ENCODE data around the gene FBXO5. TPM values are rescaled to one million over a fixed set of nuclear protein-coding genes. Genes with fewer than 3 reads are reported as not detected.
A peak's percentile ranks its signal among the peaks of the same experiment; 100 is the strongest.
"Not testable (repeated sequence)": the region's sequence is repeated elsewhere in the genome, so short reads cannot be mapped to it uniquely, and the experiment has no call there.

Gene FBXO5
- polyA plus RNA-seq, 1 of the 3 experiments (the other 2 are of a cell fraction) = 12.5 TPM

GRCh38 chr6:153000243-153000642, 17.4 kb upstream of the FBXO5 start:
- ChIA-PET POLR2A (interaction anchor here (2.0 kb wide), 1 partner anchor 17 kb away, joined by 11 read pairs; the partner anchor contains the start of gene FBXO5), CTCF (interaction anchor here (1.5 kb wide), 1 partner anchor 9 kb away, joined by 3 read pairs; no protein-coding TSS in a partner anchor)
- H3K9me3 ChIP-seq = no peaks in the 10 kb centered on the region
- H3K9ac ChIP-seq = peak overlapping the region; percentile 89; the same call in 1 of the 2 replicates
- peak overlapping the region; percentile 80; the same call in 1 of the 2 replicates for H3K4me2 ChIP-seq
- no peaks in the 10 kb centered on the region for H3K27me3 ChIP-seq (ENCODE audit: insufficient read depth)
- H3K4me1 ChIP-seq (ENCODE audit: control insufficient read depth in 1 of 2, insufficient read depth in 2 of 2, low read depth in 1 of 2, low read length in 1 of 2) = peaks cover 0 to 13% of the 10 kb centered on the region in 2 experiments; a peak in 2 of 4 replicates
- H3K79me2 ChIP-seq (ENCODE audit: insufficient read depth) = peaks cover 93% of the 10 kb centered on the region
- TF ChIP-seq IRF3 (IDR thresholded peaks at IDR 0.05; ENCODE audit: low read depth, low read length) (no peak), FOXJ3 (CRISPR knock-in tag; IDR thresholded peaks at IDR 0.05) (no peak), EP300 (IDR thresholded peaks at IDR 0.05; ENCODE audit: borderline replicate concordance in 1 of 2, low read depth in 1 of 2, low read length in 1 of 2) (no peak), NRF1 (IDR thresholded peaks at IDR 0.05; ENCODE audit: low read depth, low read length) (no peak), SMC3 (IDR thresholded peaks at IDR 0.05; ENCODE audit: low read depth, low read length) (no peak), RAD21 (IDR thresholded peaks at IDR 0.05; ENCODE audit: low read length) (no peak)
- H3K4me3 ChIP-seq (ENCODE audit: low read depth in 2 of 2, low read length in 1 of 2) = peak overlapping the region in 1 of 2 experiments; percentile 15; a peak in 1 of 4 replicates
- H3K36me3 ChIP-seq (replicated peaks in 1 of 2; ENCODE audit: control insufficient read depth in 1 of 2, insufficient read depth in 2 of 2, low read length in 1 of 2) = peaks cover 37 to 47% of the 10 kb centered on the region in 2 experiments
- no peaks in the 10 kb centered on the region for H3K9me2 ChIP-seq
- no peak overlapping the region for H3K27ac ChIP-seq (ENCODE audit: low read depth in 2 of 2, low read length in 1 of 2)
- H3F3A ChIP-seq (replicated peaks; ENCODE audit: insufficient read depth) = peaks cover 44% of the 10 kb centered on the region
- no peak for DNase-seq
- no peak overlapping the region for H2AFZ ChIP-seq (ENCODE audit: low read depth)
- peaks cover 33% of the 10 kb centered on the region for H4K20me1 ChIP-seq (ENCODE audit: insufficient read depth)

- peak overlapping the region; percentile 37 for H3K4me2 ChIP-seq
- H3K36me3 ChIP-seq (replicated peaks in 1 of 2; ENCODE audit: control insufficient read depth in 1 of 2, insufficient read depth in 2 of 2, low read length in 1 of 2) = peaks cover 44 to 54% of the 10 kb centered on the region in 2 experiments
- H3K9ac ChIP-seq; H3K9me2 ChIP-seq; DNase-seq; H3K9me3 ChIP-seq; H2AFZ ChIP-seq (ENCODE audit: low read depth); CTCF ChIA-PET; H3K27me3 ChIP-seq (ENCODE audit: insufficient read depth); H3K27ac ChIP-seq (ENCODE audit: low read depth in 2 of 2, low read length in 1 of 2); H3K4me3 ChIP-seq (ENCODE audit: low read depth in 2 of 2, low read length in 1 of 2): not testable (repeated sequence)
- peaks cover 0 to 13% of the 10 kb centered on the region in 2 experiments; a peak in 2 of 4 replicates for H3K4me1 ChIP-seq (ENCODE audit: control insufficient read depth in 1 of 2, insufficient read depth in 2 of 2, low read depth in 1 of 2, low read length in 1 of 2)
- H3K79me2 ChIP-seq (ENCODE audit: insufficient read depth) = peaks cover 97% of the 10 kb centered on the region
- peaks cover 33% of the 10 kb centered on the region for H4K20me1 ChIP-seq (ENCODE audit: insufficient read depth)
- POLR2A ChIA-PET = interaction anchor here (2.0 kb wide), 1 partner anchor 16 kb away, joined by 11 read pairs; the partner anchor contains the start of gene FBXO5
- WGBS (ENCODE audit: low lambda C conversion rate) = 74% methylated on average over 2 of the region's 2 CpGs
- H3F3A ChIP-seq (replicated peaks; ENCODE audit: insufficient read depth) = peaks cover 48% of the 10 kb centered on the region
Observed at GRCh38 chr6:152999538-152999937, 16.7 kb upstream of the FBXO5 start.

- H3F3A ChIP-seq (replicated peaks; ENCODE audit: insufficient read depth) = peaks cover 36% of the 10 kb centered on the region
- no peak for DNase-seq
- H2AFZ ChIP-seq (ENCODE audit: low read depth) = no peak overlapping the region
- no peaks in the 10 kb centered on the region; a peak in 1 of 4 replicates for H3K4me1 ChIP-seq (ENCODE audit: control insufficient read depth in 1 of 2, insufficient read depth in 2 of 2, low read depth in 1 of 2, low read length in 1 of 2)
- H4K20me1 ChIP-seq (ENCODE audit: insufficient read depth) = peaks cover 14% of the 10 kb centered on the region; the same call in 1 of the 2 replicates
- no peak overlapping the region for H3K27ac ChIP-seq (ENCODE audit: low read depth in 2 of 2, low read length in 1 of 2)
- H3K9me2 ChIP-seq = no peaks in the 10 kb centered on the region
- H3K4me2 ChIP-seq = no peak overlapping the region
- peaks cover 82 to 83% of the 10 kb centered on the region in 2 experiments for H3K36me3 ChIP-seq (replicated peaks in 1 of 2; ENCODE audit: control insufficient read depth in 1 of 2, insufficient read depth in 2 of 2, low read length in 1 of 2)
- H3K9ac ChIP-seq = no peak overlapping the region
- H3K9me3 ChIP-seq = no peaks in the 10 kb centered on the region
- no peaks in the 10 kb centered on the region for H3K27me3 ChIP-seq (ENCODE audit: insufficient read depth)
- H3K79me2 ChIP-seq (ENCODE audit: insufficient read depth) = peaks cover 91% of the 10 kb centered on the region
- ChIA-PET POLR2A (no interaction called here), CTCF (no interaction called here)
- no peak overlapping the region for H3K4me3 ChIP-seq (ENCODE audit: low read depth in 2 of 2, low read length in 1 of 2)
- TF ChIP-seq RFX5 (IDR thresholded peaks at IDR 0.05; ENCODE audit: low read length) = no peak
- no peak for TF ChIP-seq FOXJ3 (CRISPR knock-in tag; IDR thresholded peaks at IDR 0.05)
- no peak for TF ChIP-seq POLR2AphosphoS5 (IDR thresholded peaks at IDR 0.05; ENCODE audit: low read depth, low read length)
- no peak for TF ChIP-seq GABPA (IDR thresholded peaks at IDR 0.05; ENCODE audit: low read depth)
- TF ChIP-seq USF2 (IDR thresholded peaks at IDR 0.05; ENCODE audit: borderline replicate concordance, low read depth, low read length) = no peak
- no peak for TF ChIP-seq GATA2 (CRISPR knock-in tag; IDR thresholded peaks at IDR 0.05)
- TF ChIP-seq RAD21 (IDR thresholded peaks at IDR 0.05; ENCODE audit: low read length) = no peak
- TF ChIP-seq CHD2 (IDR thresholded peaks at IDR 0.05; ENCODE audit: low read length, partially characterized antibody) = no peak
- TF ChIP-seq TAF1 (IDR thresholded peaks at IDR 0.05; ENCODE audit: borderline replicate concordance, low read depth, low read length) = no peak
- no peak for TF ChIP-seq JUND (IDR thresholded peaks at IDR 0.05)
- TF ChIP-seq TEAD4 (IDR thresholded peaks at IDR 0.05; ENCODE audit: borderline replicate concordance, insufficient read depth) = no peak
- no peak for TF ChIP-seq IRF3 (IDR thresholded peaks at IDR 0.05; ENCODE audit: low read depth, low read length)
- no peak for TF ChIP-seq SIN3A (IDR thresholded peaks at IDR 0.05; ENCODE audit: borderline replicate concordance, low read depth, low read length)
- no peak for TF ChIP-seq MXI1 (IDR thresholded peaks at IDR 0.05; ENCODE audit: low read depth, low read length)
- no peak for TF ChIP-seq NRF1 (IDR thresholded peaks at IDR 0.05; ENCODE audit: low read depth, low read length)
- TF ChIP-seq TCF12 (IDR thresholded peaks at IDR 0.05) = no peak
- TF ChIP-seq USF1 (IDR thresholded peaks at IDR 0.05; ENCODE audit: borderline replicate concordance, low read depth) = no peak
Observed at GRCh38 chr6:152993847-152994246, 11.0 kb upstream of the FBXO5 start.
